Activated CD4-positive, CD25-positive, alpha-beta regulatory T cell treated with anti-CD3 and anti-CD28 coated beads, Interleukin-2, amount 50 U/mL, for 24 hours (primary cell): Measurements from ENCODE around the gene TMEM164.
A peak's percentile ranks its signal among the peaks of the same experiment; 100 is the strongest.

Experiments
- ATAC-seq, 2 donors: fragments of 150-1000 bp; cut with Tn5 transposase; one replicate each; pipeline ENCODE4 v1.10.0; 2021; ENCODE audit warnings: mild to moderate bottlenecking in 1 of 2, moderate library complexity in 1 of 2

The TMEM164 gene

GRCh38 chrX:110215411-110215810 is 212.5 kb downstream of the TMEM164 start:
- ATAC-seq = no peak

GRCh38 chrX:110216027-110216426 is 213.1 kb downstream of the TMEM164 start:
- no peak for ATAC-seq

GRCh38 chrX:110218591-110218990 is 215.7 kb downstream of the TMEM164 start:
- no peak for ATAC-seq

- ATAC-seq = peak; percentile 51 to 72
Measured at GRCh38 chrX:110219920-110220319, 217.0 kb downstream of the TMEM164 start.

GRCh38 chrX:110222497-110223257 is 219.8 kb downstream of the TMEM164 start:
- ATAC-seq = no peak

GRCh38 chrX:110224926-110225617 is 222.2 kb downstream of the TMEM164 start:
- ATAC-seq = no peak

GRCh38 chrX:110226931-110227330 is 224.0 kb downstream of the TMEM164 start:
- ATAC-seq = no peak
